ENCODE results near the gene NOS1.
"Not testable (repeated sequence)": the region's sequence is repeated elsewhere in the genome, so short reads cannot be mapped to it uniquely, and the experiment has no call there.

NOS1 gene

DNA sequence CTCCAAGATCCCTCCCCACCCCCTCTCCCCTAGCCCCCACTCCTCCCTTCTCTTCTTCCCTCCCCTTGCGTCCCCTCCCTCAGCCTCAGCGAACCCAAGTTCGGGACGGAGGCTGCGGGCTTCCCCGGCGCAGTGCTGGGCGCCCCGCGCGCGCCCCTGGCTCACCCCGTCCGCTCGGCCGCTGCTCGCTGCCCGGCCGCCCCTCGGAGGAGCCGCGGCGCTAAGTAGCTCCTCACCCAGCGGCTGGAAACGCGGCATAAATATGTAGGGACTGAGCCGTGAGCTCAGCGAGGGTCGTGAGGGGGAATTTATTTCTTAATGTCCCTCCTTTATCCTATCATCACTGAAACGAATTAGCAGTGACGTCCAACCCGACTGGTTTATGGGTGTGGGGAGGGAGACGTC lies at the start of gene NOS1:
TSS of gene NOS1 (minus strand) at position 280 of the 405 bp plus-strand sequence. CDS start 30,557 bp downstream, outside the sequence.
- no peak for DNase-seq (ENCODE audit: low read depth in 2 of 3, low spot score in 1 of 3)

DNA sequence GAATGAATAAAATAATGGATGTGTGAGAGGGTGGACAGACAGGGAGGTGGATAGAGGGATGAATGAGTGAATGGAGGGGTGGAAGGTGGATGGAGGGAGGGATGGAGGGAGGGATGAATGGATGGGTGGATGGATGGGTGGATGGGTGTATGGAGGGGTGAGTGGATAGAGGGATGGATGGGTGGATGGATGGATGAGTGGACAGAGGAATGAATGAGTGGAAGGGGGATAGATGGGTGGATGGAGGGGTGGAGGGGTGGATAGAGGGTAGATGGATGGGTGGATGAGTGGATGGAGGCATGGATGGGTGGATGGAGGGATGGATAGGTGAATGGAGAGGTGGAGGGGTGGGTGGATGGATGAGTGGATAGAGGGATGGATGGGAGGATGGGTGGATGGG lies 47.9 kb upstream of the NOS1 start:
- no peak for DNase-seq (ENCODE audit: low read depth in 2 of 3, low spot score in 1 of 3)

GRCh38 chr12:117408161-117408791 lies 46.9 kb upstream of the NOS1 start:
- DNase-seq (ENCODE audit: low read depth in 2 of 3, low spot score in 1 of 3), result no peak

DNA sequence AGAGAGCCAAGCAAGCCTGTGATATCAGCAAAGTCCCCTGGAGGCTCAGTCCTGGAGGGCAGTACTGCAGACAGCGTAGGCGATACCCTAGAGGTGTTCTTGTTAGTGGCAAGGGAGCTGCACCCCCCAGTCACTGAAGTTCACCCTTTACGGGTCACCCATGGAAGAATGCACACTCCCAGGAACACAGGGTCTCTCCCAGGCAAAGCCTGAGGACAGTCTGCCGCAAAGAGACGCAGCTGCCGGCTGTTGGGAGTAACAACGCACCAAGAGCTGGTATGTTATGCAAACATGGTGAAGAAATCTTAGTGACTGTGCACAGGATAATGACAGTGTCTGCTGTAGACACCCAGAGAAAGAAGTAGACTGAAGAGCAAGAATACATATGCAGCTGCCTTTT lies 43.5 kb upstream of the NOS1 start:
- no peak for DNase-seq (ENCODE audit: low read depth in 2 of 3, low spot score in 1 of 3)

DNA sequence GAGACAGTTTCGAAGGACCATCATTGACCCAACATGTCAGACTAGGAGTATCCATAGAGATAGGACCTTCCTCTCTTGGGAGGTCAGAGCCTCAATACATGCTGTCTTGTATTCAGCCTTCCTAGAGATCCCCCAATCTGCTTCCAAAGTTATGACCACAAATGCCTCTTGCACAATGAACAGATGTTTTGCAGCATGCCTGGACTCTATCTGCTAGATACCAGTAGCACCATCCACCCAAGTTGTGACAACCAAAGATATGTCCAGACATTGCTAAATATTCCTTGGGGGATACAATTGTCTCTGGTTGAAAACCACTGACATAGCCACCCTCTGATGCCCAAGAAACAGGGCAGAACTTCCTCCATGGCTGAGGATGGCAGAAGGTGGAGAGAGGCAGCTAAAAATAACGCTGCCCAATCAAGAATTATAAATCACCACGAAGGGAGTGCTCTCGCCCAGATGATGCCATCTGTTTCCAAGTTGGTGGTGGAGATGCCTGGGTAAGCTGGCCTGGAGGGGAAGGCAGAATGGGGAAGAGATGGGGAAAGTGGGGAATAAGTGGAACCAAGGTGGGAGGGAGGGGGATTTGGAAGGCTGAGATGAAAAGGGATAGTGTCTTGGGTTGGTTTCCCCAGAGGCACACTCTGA lies 42.9 kb upstream of the NOS1 start:
- no peak for DNase-seq (ENCODE audit: low read depth in 2 of 3, low spot score in 1 of 3)

DNA sequence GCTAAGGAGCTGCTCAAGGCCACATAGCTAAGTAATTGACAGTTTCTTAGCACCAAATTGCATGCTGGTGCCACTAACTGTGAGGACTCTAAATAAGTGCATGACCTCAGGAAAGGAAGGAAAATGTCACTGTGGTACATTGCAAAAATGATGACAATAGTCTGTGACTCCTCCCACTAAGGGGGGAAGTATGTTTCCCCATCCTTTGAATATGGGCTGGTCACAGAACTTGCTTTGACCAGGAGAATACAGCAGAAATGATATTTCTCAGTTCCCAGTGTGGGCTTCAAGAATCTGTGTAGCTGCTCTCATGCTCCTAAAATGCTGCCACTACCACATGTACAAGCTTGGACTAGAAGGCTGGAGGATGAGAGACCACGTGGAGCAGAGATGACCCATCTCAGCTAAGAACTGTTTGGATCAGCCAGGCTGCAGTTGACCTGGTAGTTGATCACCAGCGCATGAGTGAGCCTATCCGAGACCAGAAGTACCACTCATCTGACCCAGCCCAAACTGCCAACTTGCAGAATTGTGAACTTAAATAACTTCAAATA lies 42.2 kb upstream of the NOS1 start:
- DNase-seq (ENCODE audit: low read depth in 2 of 3, low spot score in 1 of 3), result no peak

GRCh38 chr12:117402363-117402762 lies 40.9 kb upstream of the NOS1 start:
- no peak for DNase-seq (ENCODE audit: low read depth in 2 of 3, low spot score in 1 of 3)

DNA sequence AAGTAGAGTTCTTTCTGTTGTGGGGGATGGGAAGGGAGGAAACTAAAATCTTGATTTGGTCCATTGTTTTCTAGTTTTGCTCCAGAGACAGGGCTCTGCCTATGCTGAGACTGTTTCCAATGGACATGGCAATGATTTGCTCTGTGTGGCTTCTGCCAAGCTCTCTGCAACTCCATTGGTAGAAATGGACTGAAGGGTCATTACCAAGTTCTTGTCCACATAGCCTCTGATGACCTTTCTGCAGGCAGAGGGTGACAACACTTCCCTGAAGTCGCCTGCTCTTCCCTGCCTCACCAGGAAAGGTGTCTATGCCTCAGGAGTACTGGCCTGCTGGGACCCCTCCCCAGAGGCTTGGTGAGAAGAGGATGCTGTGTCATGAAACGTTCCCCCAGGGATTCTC lies 39.5 kb upstream of the NOS1 start:
- DNase-seq (ENCODE audit: low read depth in 2 of 3, low spot score in 1 of 3), result no peak

DNA sequence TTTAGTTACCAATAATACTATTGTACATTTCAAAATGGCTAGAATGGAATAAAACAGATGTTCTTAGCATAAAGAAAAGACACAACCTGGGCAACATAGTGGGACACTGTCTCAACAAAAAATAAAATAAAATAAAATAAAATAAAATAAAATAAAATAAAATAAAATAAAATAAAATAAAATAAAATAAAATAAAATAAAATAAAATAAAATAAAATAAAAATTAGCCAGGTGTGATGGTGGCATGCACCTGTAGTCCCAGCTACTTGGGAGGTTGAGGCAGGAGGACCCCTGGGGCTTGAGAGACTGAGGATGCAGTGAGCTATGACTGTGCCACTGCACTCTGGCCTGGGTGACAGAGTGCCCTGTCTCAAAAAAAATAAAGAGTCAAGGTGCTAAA lies 37.1 kb upstream of the NOS1 start:
- not testable (repeated sequence) for DNase-seq (ENCODE audit: low read depth in 2 of 3, low spot score in 1 of 3)

DNA sequence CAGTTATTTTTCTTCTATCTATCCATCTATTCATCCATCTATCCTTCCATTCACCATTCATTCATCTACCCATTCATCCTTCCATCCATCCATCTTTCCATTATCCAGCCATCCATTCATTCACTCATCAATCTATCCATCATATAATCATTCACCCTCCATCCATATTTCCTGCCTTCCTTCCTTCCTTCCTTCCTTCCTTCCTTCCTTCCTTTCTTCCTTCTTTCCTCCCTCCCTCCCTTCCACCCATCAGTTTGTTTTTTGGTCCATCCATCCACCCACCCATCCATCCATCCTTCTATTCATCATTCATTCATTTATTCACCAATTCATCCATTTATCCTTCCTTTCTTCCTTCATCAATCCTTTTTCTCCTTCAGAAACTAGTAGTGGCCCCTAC lies 34.3 kb upstream of the NOS1 start:
- no peak for DNase-seq (ENCODE audit: low read depth in 2 of 3, low spot score in 1 of 3)

- no peak for DNase-seq (ENCODE audit: low read depth in 2 of 3, low spot score in 1 of 3)
These were observed 33.1 kb upstream of the NOS1 start for GRCh38 chr12:117394491-117394890.

GRCh38 chr12:117393656-117394055 lies 32.2 kb upstream of the NOS1 start:
- DNase-seq (ENCODE audit: low read depth in 2 of 3, low spot score in 1 of 3), result no peak

DNA sequence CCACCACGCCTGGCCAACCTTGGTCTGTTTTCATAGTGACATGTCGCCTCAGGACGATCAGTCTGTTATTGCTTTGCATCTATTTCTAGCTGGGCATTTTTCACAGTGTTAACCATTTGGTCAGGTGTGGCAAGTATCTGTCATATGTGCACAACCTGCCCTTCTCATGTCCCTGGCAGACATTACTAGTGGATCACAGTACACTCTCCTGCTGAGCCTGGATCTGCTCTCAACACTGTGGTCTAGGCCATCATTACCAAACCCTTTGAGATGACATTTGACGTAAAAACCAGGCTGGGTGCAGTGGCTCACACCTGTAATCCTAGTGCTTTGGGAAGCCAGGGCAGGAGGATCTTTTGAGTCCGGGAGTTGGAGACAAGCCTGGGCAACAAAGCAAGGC lies 29.4 kb upstream of the NOS1 start:
- no peak for DNase-seq (ENCODE audit: low read depth in 2 of 3, low spot score in 1 of 3)

DNA sequence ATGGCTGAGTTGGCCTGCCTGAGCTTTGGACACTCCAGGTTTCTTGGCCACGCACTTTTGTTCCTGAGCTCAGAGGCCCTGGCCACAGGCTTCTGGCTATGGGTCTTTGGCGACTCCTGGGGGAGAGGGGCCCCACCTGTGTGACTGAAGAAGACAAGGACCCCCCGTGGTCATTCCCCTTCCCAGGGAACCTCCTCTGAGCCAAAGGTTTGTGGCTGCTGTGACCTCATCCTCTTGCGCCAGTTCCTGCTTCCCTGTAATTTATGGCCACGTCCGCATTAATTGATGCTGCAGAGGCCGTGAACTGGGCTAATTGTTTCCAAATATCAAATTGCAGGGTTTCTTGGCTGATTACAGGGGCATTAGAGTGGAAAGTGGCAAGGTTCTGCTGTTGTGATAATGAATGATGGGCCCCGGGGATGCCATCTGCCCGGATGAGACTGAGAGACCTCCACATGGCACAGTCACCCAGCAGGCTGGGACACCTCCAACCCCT lies 27.6 kb upstream of the NOS1 start:
- DNase-seq (ENCODE audit: low read depth in 2 of 3, low spot score in 1 of 3), result no peak

GRCh38 chr12:117387832-117388231 lies 26.4 kb upstream of the NOS1 start:
- no peak for DNase-seq (ENCODE audit: low read depth in 2 of 3, low spot score in 1 of 3)

GRCh38 chr12:117384735-117385134 lies 23.3 kb upstream of the NOS1 start:
- DNase-seq (ENCODE audit: low read depth in 2 of 3, low spot score in 1 of 3), result no peak

DNA sequence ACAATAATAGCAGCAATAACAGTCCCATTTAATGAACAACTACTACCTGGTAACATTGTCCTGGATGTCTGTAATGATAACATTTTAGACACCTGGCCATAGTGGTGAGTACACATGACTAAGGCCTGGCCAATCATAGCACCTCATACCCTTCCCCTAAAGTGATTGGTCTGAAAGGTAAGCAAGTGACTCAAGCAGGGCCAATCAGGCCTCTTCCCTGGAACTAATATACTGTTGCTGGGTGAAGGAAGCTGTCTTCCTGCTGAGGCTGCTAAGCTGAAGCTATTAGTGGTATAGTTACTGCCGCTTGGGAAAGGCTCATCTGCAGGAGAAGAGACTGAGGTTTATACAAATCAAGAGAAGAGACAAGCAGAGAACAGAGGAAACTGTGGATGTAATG lies 18.7 kb upstream of the NOS1 start:
- DNase-seq (ENCODE audit: low read depth in 2 of 3, low spot score in 1 of 3), result no peak

- DNase-seq (ENCODE audit: low read depth in 2 of 3, low spot score in 1 of 3), result no peak
These were observed 16.3 kb upstream of the NOS1 start for GRCh38 chr12:117377758-117378157.

DNA sequence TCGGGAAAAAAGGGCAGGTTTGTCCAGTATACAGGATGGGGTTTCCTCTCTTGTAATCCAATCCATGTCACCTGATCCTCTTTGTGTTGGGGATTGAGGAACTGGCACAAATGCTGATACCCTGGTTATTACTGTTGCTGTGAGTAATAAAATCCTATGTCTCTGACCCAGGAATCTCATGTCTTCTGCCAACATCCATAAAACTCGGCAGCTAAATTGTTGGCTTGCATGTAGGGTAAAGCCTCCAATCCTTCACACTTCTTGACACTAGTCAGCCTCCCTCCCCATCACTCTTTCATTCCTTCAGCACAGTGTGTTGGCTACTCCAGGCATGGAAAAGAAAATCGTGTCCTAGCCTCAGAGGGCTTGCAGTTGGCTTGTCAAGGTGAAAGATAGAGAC lies 9.2 kb upstream of the NOS1 start:
- DNase-seq (ENCODE audit: low read depth in 2 of 3, low spot score in 1 of 3), result no peak

DNA sequence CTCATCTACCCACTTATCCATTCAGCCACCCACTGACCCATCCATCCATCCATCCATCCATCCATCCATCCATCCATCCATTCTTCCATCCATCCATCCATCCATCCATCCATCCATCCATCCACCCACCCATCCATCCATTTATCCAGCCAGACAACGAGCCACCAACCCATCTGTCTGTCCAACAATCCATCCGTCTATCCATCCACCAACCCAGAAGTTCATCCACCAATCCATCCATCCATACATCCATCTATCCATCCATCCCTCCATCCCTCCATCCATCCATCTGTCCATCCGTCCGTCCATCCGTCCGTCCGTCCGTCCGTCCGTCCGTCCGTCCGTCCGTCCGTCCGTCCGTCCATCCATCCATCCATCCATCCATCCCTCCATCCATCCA lies 8.6 kb upstream of the NOS1 start:
- not testable (repeated sequence) for DNase-seq (ENCODE audit: low read depth in 2 of 3, low spot score in 1 of 3)

DNA sequence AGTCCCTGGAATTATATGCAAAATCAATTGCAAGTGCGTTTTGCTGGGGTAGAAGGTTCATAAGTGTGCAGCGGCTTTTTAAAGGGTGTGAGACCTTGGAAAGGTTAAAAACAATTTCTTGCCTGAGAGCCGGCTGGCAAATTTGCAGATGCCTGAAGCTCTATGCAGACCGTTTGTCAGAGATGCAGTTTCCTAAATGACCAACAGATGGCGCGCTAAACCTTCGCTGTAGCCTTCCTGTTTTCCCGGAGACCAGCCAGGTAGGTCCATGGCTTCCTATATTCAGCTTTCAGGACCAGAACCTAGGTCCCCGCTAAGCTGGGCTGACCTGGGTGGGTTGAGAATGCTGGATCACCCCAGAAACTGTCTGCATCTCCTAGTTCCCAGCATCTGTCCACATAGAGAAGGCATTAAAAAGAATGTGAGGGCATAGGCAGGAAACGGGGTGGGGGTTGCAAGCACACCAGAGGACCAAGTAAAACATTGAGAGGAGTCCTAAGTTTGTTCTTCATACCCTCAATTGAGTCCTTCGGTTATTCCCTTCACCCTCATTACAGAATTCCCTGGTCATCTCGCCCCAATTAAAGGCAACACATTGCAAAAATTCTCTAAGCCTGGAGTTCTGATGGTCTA lies 5.7 kb upstream of the NOS1 start:
- DNase-seq (ENCODE audit: low read depth in 2 of 3, low spot score in 1 of 3), result peak; percentile 17 to 67 (median 51)

DNA sequence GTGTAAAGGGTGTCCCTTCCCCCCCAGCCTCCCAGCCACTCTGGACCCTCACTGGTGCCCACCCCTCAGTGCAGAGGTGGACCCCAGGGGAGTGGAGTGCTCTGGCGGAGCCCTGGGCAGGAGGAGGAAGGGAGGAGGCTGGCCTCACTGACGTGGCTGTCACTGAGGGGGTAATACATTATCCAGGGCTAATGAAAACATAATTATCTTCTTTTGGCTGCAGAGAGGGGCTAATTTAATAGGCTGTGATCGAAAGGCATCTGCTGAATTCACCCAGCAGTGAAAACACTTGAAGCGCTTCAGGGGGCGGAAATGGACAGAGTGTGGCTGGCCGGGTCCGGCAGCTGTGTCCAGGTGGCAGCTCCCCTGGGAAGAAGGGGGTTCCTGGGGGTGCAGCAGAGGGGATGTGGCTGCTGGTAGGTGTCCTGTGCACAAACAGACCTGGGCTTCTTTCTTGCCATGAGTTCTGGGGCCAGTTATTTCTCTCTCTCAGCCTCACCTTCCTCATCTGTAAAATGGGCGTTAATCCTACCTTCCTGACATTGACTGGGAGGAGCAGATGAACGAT lies 3.7 kb upstream of the NOS1 start:
- DNase-seq (ENCODE audit: low read depth in 2 of 3, low spot score in 1 of 3), result no peak

Measured in stimulated activated CD4-positive, alpha-beta T cell treated with anti-CD3 and anti-CD28 coated beads, Interleukin-12 subunit alpha, Interleukin-12 subunit beta, amount 100 ng/mL, for 48 hours (primary cell).